ENCODE results near the gene UNC50. TPM values are rescaled to one million over a fixed set of nuclear protein-coding genes. Genes with fewer than 3 reads are reported as not detected.

Gene UNC50
- polyA plus RNA-seq, 1 donor (not counting 4 experiments of a cell fraction or from before 2014, with no cell fraction given) = 75.2 TPM

GRCh38 chr2:98614024-98614739, 5.8 kb downstream of the UNC50 start:
- TF ChIP-seq EZH2 (IDR thresholded peaks at IDR 0.05; ENCODE audit: low read length) (no peak), CTCF (optimal IDR thresholded peaks at IDR 0.05 in 1 of 3, IDR thresholded peaks at IDR 0.05 in 1 of 3, conservative IDR thresholded peaks at IDR 0.05 in 1 of 3; ENCODE audit: extremely low read depth in 1 of 3, insufficient read depth in 2 of 3, low read length in 3 of 3) (no peak)
- no peaks in the 10 kb centered on the region for H3K9me1 ChIP-seq (ENCODE audit: control insufficient read depth, extremely low read depth, insufficient read depth, low read length)

GRCh38 chr2:98615481-98615880, 7.1 kb downstream of the UNC50 start:
- peak in 2 of 3 experiments; percentile 17 to 22 for TF ChIP-seq CTCF (optimal IDR thresholded peaks at IDR 0.05 in 1 of 3, IDR thresholded peaks at IDR 0.05 in 1 of 3, conservative IDR thresholded peaks at IDR 0.05 in 1 of 3; ENCODE audit: extremely low read depth in 1 of 3, insufficient read depth in 2 of 3, low read length in 3 of 3)
- TF ChIP-seq EZH2 (IDR thresholded peaks at IDR 0.05; ENCODE audit: low read length) = no peak
- Histone ChIP-seq H3K4me3 (ENCODE audit: control insufficient read depth in 2 of 3, extremely low read depth in 1 of 3, insufficient read depth in 2 of 3, low read depth in 1 of 3, low read length in 3 of 3) (no peak overlapping the region), H3K79me2 (ENCODE audit: control insufficient read depth, insufficient read depth, low read length) (peaks cover 8% of the 10 kb centered on the region), H3K36me3 (ENCODE audit: control insufficient read depth in 2 of 2, extremely low read depth in 1 of 2, insufficient read depth in 2 of 2, low read length in 2 of 2) (peaks cover 26 to 28% of the 10 kb centered on the region in 2 experiments), H3K9me1 (ENCODE audit: control insufficient read depth, extremely low read depth, insufficient read depth, low read length) (no peaks in the 10 kb centered on the region), H2AFZ (ENCODE audit: control insufficient read depth, low read length) (no peak overlapping the region), H3K4me2 (ENCODE audit: control insufficient read depth, extremely low read depth, insufficient read depth, low read depth, low read length) (no peak overlapping the region), H3K9me3 (ENCODE audit: control insufficient read depth, low read depth, low read length) (no peaks in the 10 kb centered on the region), H3K9ac (ENCODE audit: control insufficient read depth, extremely low read depth, insufficient read depth, low read length) (no peak overlapping the region), H4K20me1 (ENCODE audit: control insufficient read depth, extremely low read depth, insufficient read depth, low read length) (no peaks in the 10 kb centered on the region), H3K27me3 (ENCODE audit: control insufficient read depth, extremely low read depth, insufficient read depth, low read length) (no peaks in the 10 kb centered on the region), H3K27ac (ENCODE audit: control insufficient read depth, insufficient read depth, low read length) (no peak overlapping the region), H3K4me1 (ENCODE audit: control insufficient read depth, extremely low read depth, insufficient read depth, low read length) (peaks cover 2% of the 10 kb centered on the region)
- dilution Hi-C loops (cut with MboI; ENCODE audit: extremely low pct_ligation_motif_present, low sequenced_read_pairs) = no loop called here
- no peak for FAIRE-seq
- DNase-seq (ENCODE audit: low read depth, low spot score) = no peak

More at GRCh38 chr2:98614024-98614739, 5.8 kb downstream of the UNC50 start:
- peaks cover 13% of the 10 kb centered on the region for H3K4me1 ChIP-seq (ENCODE audit: control insufficient read depth, extremely low read depth, insufficient read depth, low read length)
- no peaks in the 10 kb centered on the region for H4K20me1 ChIP-seq (ENCODE audit: control insufficient read depth, extremely low read depth, insufficient read depth, low read length)
- FAIRE-seq = no peak
- H3K4me2 ChIP-seq (ENCODE audit: control insufficient read depth, extremely low read depth, insufficient read depth, low read depth, low read length) = no peak overlapping the region
- dilution Hi-C loops (cut with MboI; ENCODE audit: extremely low pct_ligation_motif_present, low sequenced_read_pairs) = no loop called here
- peaks cover 26 to 36% of the 10 kb centered on the region in 2 experiments for H3K36me3 ChIP-seq (ENCODE audit: control insufficient read depth in 2 of 2, extremely low read depth in 1 of 2, insufficient read depth in 2 of 2, low read length in 2 of 2)
- no peaks in the 10 kb centered on the region for H3K27me3 ChIP-seq (ENCODE audit: control insufficient read depth, extremely low read depth, insufficient read depth, low read length)
- H3K27ac ChIP-seq (ENCODE audit: control insufficient read depth, insufficient read depth, low read length) = no peak overlapping the region
- DNase-seq (ENCODE audit: low read depth, low spot score) = no peak
- H3K4me3 ChIP-seq (ENCODE audit: control insufficient read depth in 2 of 3, extremely low read depth in 1 of 3, insufficient read depth in 2 of 3, low read depth in 1 of 3, low read length in 3 of 3) = no peak overlapping the region
- H3K9ac ChIP-seq (ENCODE audit: control insufficient read depth, extremely low read depth, insufficient read depth, low read length) = no peak overlapping the region
- H2AFZ ChIP-seq (ENCODE audit: control insufficient read depth, low read length) = no peak overlapping the region
- H3K9me3 ChIP-seq (ENCODE audit: control insufficient read depth, low read depth, low read length) = no peaks in the 10 kb centered on the region
- H3K79me2 ChIP-seq (ENCODE audit: control insufficient read depth, insufficient read depth, low read length) = peaks cover 21% of the 10 kb centered on the region

Measured in keratinocyte (primary cell).